Tibial nerve (tissue), 4 donors: Measurements from ENCODE around the gene DDIT4.

Source experiments
- EP300 ChIP-seq, 2 donors: sonication (generic); formaldehyde crosslinking; IDR thresholded peaks; one replicate each; pipeline ENCODE4 v1.6.1; 2017; ENCODE audit warnings: antibody characterized with exemption in 2 of 2, mild to moderate bottlenecking in 1 of 2
- POLR2A ChIP-seq, 2 donors: fragments of 450-650 bp; IDR thresholded peaks; one replicate each; pipeline ENCODE4 v1.6.1; 2017; ENCODE audit warnings: antibody characterized with exemption in 2 of 2, mild to moderate bottlenecking in 2 of 2, moderate library complexity in 2 of 2
- TF ChIP-seq, protein P1 (sequence below), 5 experiments: fragments of 200-600 bp in 3 of 5; fragments of 450-650 bp in 2 of 5; sonication (generic) in 3 of 5; IDR thresholded peaks; one replicate each; pipeline ENCODE4 v1.5.1; 2016 to 2019; ENCODE audit warnings: antibody characterized with exemption in 5 of 5, mild to moderate bottlenecking in 3 of 5, moderate library complexity in 2 of 5

DNA sequence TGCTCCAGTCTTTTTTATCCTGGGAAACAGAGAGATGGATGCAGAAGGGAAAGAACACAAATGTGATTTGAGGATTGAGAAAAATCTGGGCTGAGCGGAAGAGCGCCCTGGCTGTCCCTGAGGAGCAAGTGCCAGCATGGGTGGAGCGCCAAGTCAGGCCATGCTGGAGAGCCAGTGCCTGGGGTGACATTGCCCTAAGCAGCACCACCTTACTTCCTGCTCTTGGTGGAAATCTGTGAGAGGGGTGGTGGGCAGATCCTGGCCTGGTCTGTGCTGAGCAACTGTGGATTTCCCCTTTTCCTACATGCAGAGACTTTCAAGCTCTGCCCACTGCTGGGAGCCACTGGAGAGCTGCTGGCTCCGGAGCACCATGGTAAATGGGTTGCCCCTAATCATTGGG lies 36.9 kb downstream of the DDIT4 start:
- no peak for TF ChIP-seq POLR2A (IDR thresholded peaks at IDR 0.05)
- TF ChIP-seq, protein P1, sequence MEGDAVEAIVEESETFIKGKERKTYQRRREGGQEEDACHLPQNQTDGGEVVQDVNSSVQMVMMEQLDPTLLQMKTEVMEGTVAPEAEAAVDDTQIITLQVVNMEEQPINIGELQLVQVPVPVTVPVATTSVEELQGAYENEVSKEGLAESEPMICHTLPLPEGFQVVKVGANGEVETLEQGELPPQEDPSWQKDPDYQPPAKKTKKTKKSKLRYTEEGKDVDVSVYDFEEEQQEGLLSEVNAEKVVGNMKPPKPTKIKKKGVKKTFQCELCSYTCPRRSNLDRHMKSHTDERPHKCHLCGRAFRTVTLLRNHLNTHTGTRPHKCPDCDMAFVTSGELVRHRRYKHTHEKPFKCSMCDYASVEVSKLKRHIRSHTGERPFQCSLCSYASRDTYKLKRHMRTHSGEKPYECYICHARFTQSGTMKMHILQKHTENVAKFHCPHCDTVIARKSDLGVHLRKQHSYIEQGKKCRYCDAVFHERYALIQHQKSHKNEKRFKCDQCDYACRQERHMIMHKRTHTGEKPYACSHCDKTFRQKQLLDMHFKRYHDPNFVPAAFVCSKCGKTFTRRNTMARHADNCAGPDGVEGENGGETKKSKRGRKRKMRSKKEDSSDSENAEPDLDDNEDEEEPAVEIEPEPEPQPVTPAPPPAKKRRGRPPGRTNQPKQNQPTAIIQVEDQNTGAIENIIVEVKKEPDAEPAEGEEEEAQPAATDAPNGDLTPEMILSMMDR (IDR thresholded peaks at IDR 0.05), result no peak
- TF ChIP-seq EP300 (IDR thresholded peaks at IDR 0.05), result no peak
